Keratinocyte (primary cell): Measurements from ENCODE around the gene LY6G6D. TPM values are rescaled to one million over a fixed set of nuclear protein-coding genes. Genes with fewer than 3 reads are reported as not detected.

Experiments used
- DNase-seq: peaks from one replicate; pipeline ENCODE4 v3.0.0-alpha.2; 2011; ENCODE audit warnings: low read depth, missing footprints, low spot score
- FAIRE-seq: peaks from 2 replicates; lab custom pipeline; 2011; peaks lifted over from hg19 to GRCh38; lab: Jason Lieb, UNC
- H2AFZ ChIP-seq: 2 replicates; pipeline ENCODE4 v1.6.0; 2012; ENCODE audit warnings: low read length, control low read depth, inconsistent platforms; ENCODE audit not compliant: control insufficient read depth
- H3K27ac ChIP-seq: 2 replicates; pipeline ENCODE4 v1.5.1; 2011; ENCODE audit warnings: low read length; ENCODE audit not compliant: control insufficient read depth, insufficient read depth
- H3K27me3 ChIP-seq: 3 replicates; pipeline ENCODE4 v1.6.0; 2011; ENCODE audit warnings: low read length; ENCODE audit not compliant: control insufficient read depth, insufficient read depth; ENCODE audit errors: extremely low read depth
- H3K36me3 ChIP-seq, 2 experiments: 2 replicates in 1 of 2; 3 replicates in 1 of 2; pipeline ENCODE4 v1.5.1; 2011; ENCODE audit warnings: low read length in 2 of 2, mild to moderate bottlenecking in 1 of 2; ENCODE audit not compliant: control insufficient read depth in 2 of 2, insufficient read depth in 2 of 2; ENCODE audit errors: extremely low read depth in 1 of 2
- H3K4me1 ChIP-seq: 3 replicates; pipeline ENCODE4 v1.5.1; 2011; ENCODE audit warnings: low read length; ENCODE audit not compliant: control insufficient read depth, insufficient read depth; ENCODE audit errors: extremely low read depth
- H3K4me2 ChIP-seq: 3 replicates; pipeline ENCODE4 v1.6.0; 2011; ENCODE audit warnings: low read depth, low read length; ENCODE audit not compliant: control insufficient read depth, insufficient read depth; ENCODE audit errors: extremely low read depth
- H3K4me3 ChIP-seq, 3 experiments: fragments of 200-600 bp in 1 of 3; sonication (generic) in 1 of 3; 2 replicates in 2 of 3; 3 replicates in 1 of 3; pipeline ENCODE4 v1.5.1; 2011 to 2016; ENCODE audit warnings: low read length in 3 of 3, mild to moderate bottlenecking in 3 of 3, control low read depth in 2 of 3, inconsistent platforms in 1 of 3, low read depth in 1 of 3, mixed read lengths in 1 of 3, mixed run types in 1 of 3, moderate library complexity in 1 of 3; ENCODE audit not compliant: control insufficient read depth in 2 of 3, insufficient read depth in 2 of 3; ENCODE audit errors: extremely low read depth in 1 of 3
- H3K79me2 ChIP-seq: 2 replicates; pipeline ENCODE4 v1.6.0; 2012; ENCODE audit warnings: low read length; ENCODE audit not compliant: control insufficient read depth, insufficient read depth
- H3K9ac ChIP-seq: 3 replicates; pipeline ENCODE4 v1.6.0; 2011; ENCODE audit warnings: low read length; ENCODE audit not compliant: control insufficient read depth, insufficient read depth; ENCODE audit errors: extremely low read depth
- H3K9me1 ChIP-seq: 3 replicates; pipeline ENCODE4 v1.6.0; 2011; ENCODE audit warnings: low read length; ENCODE audit not compliant: control insufficient read depth, insufficient read depth; ENCODE audit errors: extremely low read depth
- H3K9me3 ChIP-seq: 2 replicates; pipeline ENCODE4 v1.5.1; 2012; ENCODE audit warnings: low read depth, low read length; ENCODE audit not compliant: control insufficient read depth
- H4K20me1 ChIP-seq: 3 replicates; pipeline ENCODE4 v1.6.0; 2011; ENCODE audit warnings: low read length; ENCODE audit not compliant: control insufficient read depth, insufficient read depth; ENCODE audit errors: extremely low read depth
- CTCF ChIP-seq, 3 experiments: IDR thresholded peaks in 1 of 3; conservative IDR thresholded peaks in 1 of 3; optimal IDR thresholded peaks in 1 of 3; 2 replicates in 2 of 3; 3 replicates in 1 of 3; pipeline versions ENCODE3 to v1.5.1; 2011; ENCODE audit warnings: low read length in 3 of 3, mild to moderate bottlenecking in 3 of 3, moderate library complexity in 2 of 3, control low read depth in 1 of 3, inconsistent platforms in 1 of 3; ENCODE audit not compliant: insufficient read depth in 2 of 3; ENCODE audit errors: extremely low read depth in 1 of 3
- EZH2 ChIP-seq: IDR thresholded peaks from one replicate; pipeline ENCODE4 v1.6.1; 2012; ENCODE audit warnings: inconsistent platforms, mild to moderate bottlenecking, low read length, moderate library complexity
- dilution Hi-C: fragments of 300-500 bp; cut with MboI; formaldehyde crosslinking; loops from one replicate; pipeline ENCODE4 v1.7.0; 2020; ENCODE audit warnings: low sequenced_read_pairs; ENCODE audit not compliant: extremely low pct_ligation_motif_present
- polyA plus RNA-seq, 5 experiments: library from polyadenylated mRNA; depleted of rRNA in 3 of 5; stranded (reverse) in 3 of 5; stranded (forward) in 1 of 5; unstranded in 1 of 5; fragments of >200 nt; gene quantifications; 1 replicate in 1 of 5; 2 replicates in 3 of 5; 3 replicates in 1 of 5; pipeline versions ENCODE4 v1.2.1 to v1.2.3, GENCODE V29; 2011 to 2012; ENCODE audit warnings: missing spikeins in 2 of 5, low read depth in 1 of 5, low replicate concordance in 1 of 5

The LY6G6D gene
- polyA plus RNA-seq, 1 donor (not counting 4 experiments of a cell fraction or from before 2014, with no cell fraction given) = 0.33 TPM

GRCh38 chr6:31722173-31722572 lies 7.0 kb downstream of the LY6G6D start:
- TF ChIP-seq EZH2 = no peak
- no peak for TF ChIP-seq CTCF (optimal IDR thresholded peaks at IDR 0.05 in 1 of 3, IDR thresholded peaks at IDR 0.05 in 1 of 3, conservative IDR thresholded peaks at IDR 0.05 in 1 of 3; ENCODE audit: extremely low read depth in 1 of 3, insufficient read depth in 2 of 3, low read length in 3 of 3)
- Histone ChIP-seq H3K27me3 (no peaks in the 10 kb centered on the region), H3K36me3 (peaks cover 0 to 6% of the 10 kb centered on the region in 2 experiments), H3K9ac (no peak overlapping the region), H3K9me1 (peaks cover 5% of the 10 kb centered on the region), H3K4me2 (no peak overlapping the region), H3K4me1 (peaks cover 31% of the 10 kb centered on the region), H4K20me1 (no peaks in the 10 kb centered on the region), H3K27ac (no peak overlapping the region), H3K9me3 (no peaks in the 10 kb centered on the region), H3K79me2 (no peaks in the 10 kb centered on the region), H2AFZ (no peak overlapping the region), H3K4me3 (no peak overlapping the region)
- dilution Hi-C loops = no loop called here
- DNase-seq (no peak), FAIRE-seq (no peak)

- TF ChIP-seq EZH2 = no peak
- Histone ChIP-seq H3K9ac (no peak within 1 kb of the TSS), H3K9me1 (peaks cover 5% of the 10 kb centered on the region), H3K9me3 (no peaks in the 10 kb centered on the region), H3K36me3 (peaks cover 3 to 7% of the 10 kb centered on the region in 2 experiments), H2AFZ (no peak within 1 kb of the TSS), H3K4me3 (no peak within 1 kb of the TSS), H4K20me1 (no peaks in the 10 kb centered on the region), H3K27ac (no peak within 1 kb of the TSS), H3K79me2 (no peaks in the 10 kb centered on the region), H3K4me1 (peaks cover 19% of the 10 kb centered on the region), H3K27me3 (no peaks in the 10 kb centered on the region), H3K4me2 (no peak within 1 kb of the TSS)
- DNase-seq = no peak
- dilution Hi-C loops = no loop called here
- FAIRE-seq = no peak
Observed at GRCh38 chr6:31723245-31723979, 8.3 kb downstream of the LY6G6D start, which contains the start of gene MPIG6B. MPIG6B (plus strand) TSS chr6:31723373; CDS start chr6:31723384, 11 bp downstream.
